Prostate gland (tissue), 2 donors: ENCODE results near the gene EXD3.

Experiments
- CTCF ChIP-seq, 4 experiments: fragments of 200-600 bp in 2 of 4; fragments of 450-650 bp in 2 of 4; sonication (generic) in 2 of 4; IDR thresholded peaks; 1 replicate in 3 of 4; 2 replicates in 1 of 4; pipeline ENCODE4 v1.5.1; 2016 to 2019; ENCODE audit warnings: antibody characterized with exemption in 4 of 4, mild to moderate bottlenecking in 2 of 4, moderate library complexity in 2 of 4
- POLR2A ChIP-seq: fragments of 450-650 bp; IDR thresholded peaks from one replicate; pipeline ENCODE4 v1.6.1; 2016; ENCODE audit warnings: antibody characterized with exemption, mild to moderate bottlenecking
- POLR2AphosphoS5 ChIP-seq: sonication (generic); formaldehyde crosslinking; IDR thresholded peaks from one replicate; pipeline ENCODE4 v1.6.1; 2017; ENCODE audit warnings: antibody characterized with exemption

DNA sequence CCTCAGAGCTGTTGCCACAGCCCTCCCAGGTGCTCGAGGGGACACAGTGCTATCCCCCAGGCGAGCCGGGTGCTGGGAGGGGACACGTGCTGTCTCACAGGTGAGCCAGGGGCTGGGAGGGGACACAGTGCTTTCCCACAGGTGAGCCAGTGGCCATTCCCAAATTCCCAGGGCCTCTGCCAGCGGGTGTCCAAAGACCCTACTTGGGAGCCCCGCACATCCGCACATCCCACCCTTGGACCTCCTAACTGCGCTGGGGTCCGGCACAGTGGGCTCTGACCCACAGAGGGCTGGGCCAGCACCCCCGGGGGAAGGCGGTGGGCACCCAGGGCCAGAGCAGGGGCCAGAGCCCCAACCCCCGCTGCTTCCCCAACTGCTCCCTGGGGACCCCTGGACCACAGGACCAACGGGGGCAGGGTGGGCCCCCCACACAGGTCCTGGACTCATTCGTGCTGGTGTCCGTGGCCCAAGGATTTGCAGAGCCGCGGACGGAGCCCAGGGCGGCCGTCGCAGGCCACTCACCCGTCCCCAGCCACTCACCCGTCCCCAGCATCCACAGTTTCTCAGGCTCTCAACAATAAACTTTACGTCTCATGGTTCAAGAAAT, 17.9 kb downstream of the EXD3 start:
- TF ChIP-seq CTCF (IDR thresholded peaks at IDR 0.05) (no peak), POLR2AphosphoS5 (no peak), POLR2A (no peak)
